ENCODE results near the gene HOXD3.

DNA sequence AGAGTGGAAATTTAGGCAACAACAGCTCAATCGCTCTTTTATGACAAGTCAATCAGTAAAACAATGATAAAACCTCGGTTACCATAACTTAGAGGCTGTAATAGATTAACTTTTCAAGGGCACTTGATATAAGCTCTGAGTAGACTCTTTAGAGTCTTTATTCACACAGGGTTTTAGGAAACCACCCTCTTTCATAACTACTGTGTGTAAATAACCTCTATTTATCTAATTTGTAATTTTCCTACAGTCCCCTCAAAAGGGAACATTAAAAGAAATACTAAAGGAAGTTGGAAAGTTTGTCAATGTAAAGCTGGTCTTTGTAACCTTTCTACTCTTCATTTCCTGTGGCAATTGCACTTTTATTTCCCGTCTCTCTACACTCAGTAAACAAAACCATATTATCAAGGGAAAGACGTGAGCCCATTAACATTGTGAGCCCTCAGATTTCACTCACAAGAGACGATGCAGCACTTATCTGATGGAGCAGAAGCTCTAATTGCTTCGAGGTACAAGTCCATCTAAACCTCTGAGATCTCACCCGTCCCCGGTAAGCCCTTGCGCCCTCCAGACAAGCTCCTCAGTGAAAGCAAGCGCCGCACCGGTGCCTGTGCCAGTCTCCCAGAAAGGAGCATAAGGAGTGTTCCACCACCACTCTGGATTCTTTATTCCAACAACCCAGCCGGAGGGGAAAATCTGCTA is 30.2 kb downstream of the HOXD3 start:
- TF ChIP-seq EZH2 (IDR thresholded peaks at IDR 0.05; ENCODE audit: insufficient read depth, poor library complexity, severe bottlenecking) (no peak), EZH2phosphoT487 (IDR thresholded peaks at IDR 0.05; ENCODE audit: insufficient read depth, low read depth) (no peak)

All from GM23248 (cell line).